GM12878 (cell line): Measurements from ENCODE around the gene DUOXA1. TPM values are rescaled to one million over a fixed set of nuclear protein-coding genes. Genes with fewer than 3 reads are reported as not detected.

Experiments used
- ATAC-seq: fragments of 200-7000 bp; cut with Tn5 transposase; 3 replicates; pipeline ENCODE4 v1.9.1; 2020; ENCODE audit warnings: mild to moderate bottlenecking, moderate library complexity
- BruUV-seq: library from RNA; stranded (reverse); fragments of 400-500 nt; replicated peaks from 2 replicates; lab custom pipeline; 2021; lab: Mats Ljungman, UMichigan
- CTCF ChIA-PET: fragments of 300-600 bp; sonication (Branson Sonifier 250); formaldehyde crosslinking; extraction: SDS; loops from one replicate; lab custom pipeline; 2021; ENCODE audit warnings: inconsistent platforms; lab: Yijun Ruan, JAX
- POLR2A ChIA-PET: fragments of 350-600 bp; formaldehyde crosslinking; extraction: SDS; loops from one replicate; lab custom pipeline; 2021; ENCODE audit warnings: inconsistent platforms; lab: Charles Lee
- RAD21 ChIA-PET: fragments of 300-600 bp; sonication (Branson Sonifier 250); formaldehyde crosslinking; loops from one replicate; lab custom pipeline; 2023; ENCODE audit warnings: antibody characterized with exemption; ENCODE audit not compliant: unreplicated experiment; lab: Charles Lee
- SMC1A ChIA-PET: fragments of 300-600 bp; sonication (Branson Sonifier 250); formaldehyde crosslinking; loops from one replicate; lab custom pipeline; 2023; ENCODE audit not compliant: unreplicated experiment, uncharacterized antibody; lab: Charles Lee
- DNase-seq: peaks from one replicate; pipeline ENCODE4 v3.0.0-alpha.2; 2011; ENCODE audit warnings: low read depth, low spot score
- FAIRE-seq: peaks from 3 replicates; lab custom pipeline; 2011; peaks lifted over from hg19 to GRCh38; lab: Jason Lieb, UNC
- H2AFZ ChIP-seq: 2 replicates; pipeline ENCODE4 v1.6.0; 2011; ENCODE audit warnings: low read depth, low read length, control low read depth; ENCODE audit not compliant: control insufficient read depth
- H3K27ac ChIP-seq: 2 replicates; pipeline ENCODE4 v1.5.1; 2011; ENCODE audit warnings: control low read depth; ENCODE audit not compliant: control insufficient read depth, insufficient read depth
- H3K27me3 ChIP-seq, 2 experiments: replicated peaks in 1 of 2; 2 replicates each; pipeline versions ENCODE4 v1.6.0 to v1.6.1; 2011; ENCODE audit warnings: low read length in 1 of 2; ENCODE audit not compliant: control insufficient read depth in 2 of 2, insufficient read depth in 2 of 2
- H3K36me3 ChIP-seq, 2 experiments: 2 replicates each; pipeline ENCODE4 v1.5.1; 2011; ENCODE audit warnings: low read length in 1 of 2; ENCODE audit not compliant: control insufficient read depth in 2 of 2, insufficient read depth in 2 of 2
- H3K4me1 ChIP-seq: 2 replicates; pipeline ENCODE4 v1.6.1; 2011; ENCODE audit warnings: mild to moderate bottlenecking, low read length, moderate library complexity, mixed read lengths; ENCODE audit not compliant: control insufficient read depth, insufficient read depth
- H3K4me2 ChIP-seq: 2 replicates; pipeline ENCODE4 v1.6.0; 2011; ENCODE audit warnings: control low read depth; ENCODE audit not compliant: control insufficient read depth, insufficient read depth
- H3K4me3 ChIP-seq: fragments of 200-600 bp; sonication (generic); 2 replicates; pipeline ENCODE4 v1.5.1; 2016
- H3K79me2 ChIP-seq: 2 replicates; pipeline ENCODE4 v1.6.0; 2011; ENCODE audit warnings: low read length; ENCODE audit not compliant: control insufficient read depth, insufficient read depth
- H3K9ac ChIP-seq: 2 replicates; pipeline ENCODE4 v1.8.0; 2011; ENCODE audit warnings: low read length, control low read depth, mixed read lengths; ENCODE audit not compliant: control insufficient read depth, insufficient read depth
- H3K9me3 ChIP-seq: replicated peaks from 3 replicates; pipeline ENCODE4 v1.5.1; 2011; ENCODE audit warnings: mild to moderate bottlenecking, low read length; ENCODE audit not compliant: control insufficient read depth, insufficient read depth
- H4K20me1 ChIP-seq: 2 replicates; pipeline ENCODE4 v1.6.0; 2011; ENCODE audit not compliant: control insufficient read depth, insufficient read depth
- EGR1 ChIP-seq, 2 experiments: IDR thresholded peaks; 1 replicate in 1 of 2; 2 replicates in 1 of 2; pipeline ENCODE4 v1.6.1; 2011 to 2012; ENCODE audit warnings: low read depth in 2 of 2, low read length in 2 of 2, borderline replicate concordance in 1 of 2, mild to moderate bottlenecking in 1 of 2, moderate library complexity in 1 of 2
- HDAC6 ChIP-seq: fragments of 200-600 bp; sonication (generic); IDR thresholded peaks from one replicate; pipeline ENCODE4 v1.8.0; 2017; ENCODE audit warnings: antibody characterized with exemption; ENCODE audit not compliant: unreplicated experiment
- MTA2 ChIP-seq: fragments of 450-650 bp; IDR thresholded peaks from 2 replicates; pipeline ENCODE4 v1.6.1; 2016; ENCODE audit warnings: low read depth, mild to moderate bottlenecking, moderate library complexity
- SUZ12 ChIP-seq: fragments of 200-600 bp; sonication (generic); IDR thresholded peaks from one replicate; pipeline ENCODE4 v1.6.1; 2018; ENCODE audit warnings: antibody characterized with exemption, mild to moderate bottlenecking; ENCODE audit not compliant: unreplicated experiment
- WGBS: methylation state at CpG from one replicate; pipeline ENCODE4 v1.1.6; 2016; ENCODE audit warnings: low lambda C conversion rate; ENCODE audit not compliant: insufficient replicate concordance, insufficient coverage; ENCODE audit errors: missing lambda C conversion rate; 5-methylcytosine and 5-hydroxymethylcytosine counted together
- in situ Hi-C: fragments of 300-500 bp; cut with MboI; formaldehyde crosslinking; loops from 9 replicates; pipeline ENCODE4 v1.14.3; 2018; ENCODE audit warnings: mixed read lengths
- intact Hi-C: fragments of 100-400 bp; cut with micrococcal nuclease; formaldehyde crosslinking; loops from one replicate; pipeline ENCODE4 v1.14.2; 2022; ENCODE audit not compliant: unreplicated experiment
- polyA plus RNA-seq, 11 experiments: library from polyadenylated mRNA; depleted of rRNA in 4 of 11; unstranded in 6 of 11; stranded (reverse) in 5 of 11; fragments of >200 nt; fragmentation: Nextera tagmentation in 4 of 11; fragmentation: Illumina TruSeq in 1 of 11; extraction: Ambion mirVana in 4 of 11; extraction: Trizol in 1 of 11; gene quantifications; 1 replicate in 1 of 11; 2 replicates in 10 of 11; pipeline versions ENCODE4 v1.2.1 to v1.2.3, GENCODE V29; 2011 to 2016; ENCODE audit warnings: inconsistent platforms in 2 of 11, missing spikeins in 2 of 11, low read depth in 1 of 11
- total RNA-seq, 4 experiments: library from RNA; depleted of rRNA in 3 of 4; stranded (reverse); fragments of >200 nt in 3 of 4; fragmentation: Illumina TruSeq in 1 of 4; extraction: Trizol in 1 of 4; gene quantifications; 2 replicates each; pipeline versions ENCODE4 v1.2.1 to v1.2.3, GENCODE V29; 2013 to 2021

DUOXA1 gene
- total and polyA plus RNA-seq, 10 of the 15 experiments (the other 5 are each of a cell fraction or from before 2014, with no cell fraction given): 0.08 TPM; not detected in 9

DNA sequence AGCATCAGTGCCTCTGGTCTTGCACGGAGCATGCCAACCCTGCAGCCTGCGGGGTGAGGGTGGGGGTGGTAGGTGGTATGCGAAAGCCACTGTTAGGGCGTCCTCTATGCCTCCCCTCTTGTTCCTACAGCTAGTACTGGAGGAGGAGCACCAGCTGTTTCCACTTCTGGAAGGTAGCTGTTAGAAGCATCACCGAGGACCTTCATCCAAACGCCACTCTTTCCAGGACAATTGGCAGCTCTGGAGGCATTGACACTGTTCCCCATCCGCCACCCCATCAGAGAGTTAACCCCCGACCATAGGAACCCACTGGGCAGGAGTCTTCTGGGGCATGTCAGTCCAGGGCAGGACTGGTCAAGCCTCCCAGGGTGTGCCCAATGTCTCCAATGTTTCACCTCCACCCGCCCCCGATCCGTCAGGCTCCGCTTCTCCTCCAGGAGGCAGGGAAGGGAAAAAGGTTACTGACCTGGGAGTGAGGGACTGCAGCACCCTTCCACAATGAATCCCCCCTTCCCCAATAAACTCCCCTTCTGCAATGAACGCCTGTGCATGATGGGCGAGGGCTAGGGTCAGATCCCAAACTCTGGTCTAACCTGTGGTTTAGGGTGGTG lies 16.2 kb downstream of the DUOXA1 start:
- no peak overlapping the region for H3K4me3 ChIP-seq
- no peak overlapping the region for H3K27ac ChIP-seq
- BruUV-seq: no TSS peak
- ChIA-PET SMC1A (no interaction called here), CTCF (interaction anchor here (0.6 to 1.0 kb wide), 3 partner anchors 77 to 316 kb away, joined by 3 to 5 read pairs (median 4); no protein-coding TSS in a partner anchor), RAD21 (no interaction called here), POLR2A (no interaction called here)
- WGBS: 35% methylated on average over 14 of the region's 14 CpGs
- no peaks in the 10 kb centered on the region; the same call in 1 of the 2 replicates for H3K4me1 ChIP-seq
- intact Hi-C loops: no loop called here
- H3K79me2 ChIP-seq: no peaks in the 10 kb centered on the region
- no peak for FAIRE-seq
- no peaks in the 10 kb centered on the region for H3K9me3 ChIP-seq
- H4K20me1 ChIP-seq: no peaks in the 10 kb centered on the region
- H3K4me2 ChIP-seq: no peak overlapping the region
- TF ChIP-seq SUZ12: peak; percentile 51
- no peak for TF ChIP-seq MTA2
- no peak overlapping the region for H2AFZ ChIP-seq
- no peak overlapping the region for H3K9ac ChIP-seq
- no peaks in the 10 kb centered on the region for H3K36me3 ChIP-seq
- no peak for ATAC-seq
- in situ Hi-C loops: loop anchor here (10.0 kb wide), 1 partner anchor 61 kb away; no protein-coding TSS in a partner anchor
- DNase-seq: no peak
- H3K27me3 ChIP-seq: peaks cover 24 to 39% of the 10 kb centered on the region in 2 experiments

GRCh38 chr15:45112591-45113379 lies 16.9 kb downstream of the DUOXA1 start:
- in situ Hi-C loops: loop anchor here (10.0 kb wide), 1 partner anchor 62 kb away; no protein-coding TSS in a partner anchor
- no peaks in the 10 kb centered on the region for H3K36me3 ChIP-seq
- no peaks in the 10 kb centered on the region for H3K9me3 ChIP-seq
- POLR2A ChIA-PET: no interaction called here
- CTCF ChIA-PET: interaction anchor here (0.6 to 1.0 kb wide), 2 partner anchors 77 to 144 kb away, joined by 3 to 5 read pairs; no protein-coding TSS in a partner anchor
- no peak overlapping the region for H2AFZ ChIP-seq
- peaks cover 24 to 39% of the 10 kb centered on the region in 2 experiments for H3K27me3 ChIP-seq
- RAD21 ChIA-PET: no interaction called here
- ATAC-seq: peak; percentile 15; the same call in 2 of the 3 replicates
- peak; percentile 87 for TF ChIP-seq SUZ12
- peak; percentile 68 for TF ChIP-seq HDAC6
- TF ChIP-seq EGR1 (IDR thresholded peaks at IDR 0.05; ENCODE audit: borderline replicate concordance in 1 of 2, low read depth in 2 of 2, low read length in 2 of 2): no peak
- H3K4me2 ChIP-seq: no peak overlapping the region
- no peak overlapping the region for H3K27ac ChIP-seq
- DNase-seq: no peak
- no peaks in the 10 kb centered on the region for H3K79me2 ChIP-seq
- intact Hi-C loops: no loop called here
- SMC1A ChIA-PET: no interaction called here
- no peak overlapping the region for H3K9ac ChIP-seq
- no TSS peak for BruUV-seq
- WGBS: 26% methylated on average over 58 of the region's 58 CpGs
- no peak overlapping the region for H3K4me3 ChIP-seq
- no peaks in the 10 kb centered on the region for H4K20me1 ChIP-seq
- no peak for FAIRE-seq
- no peaks in the 10 kb centered on the region; the same call in 1 of the 2 replicates for H3K4me1 ChIP-seq
